ENCODE results near the gene ZNF281.

- TF ChIP-seq, protein P1, sequence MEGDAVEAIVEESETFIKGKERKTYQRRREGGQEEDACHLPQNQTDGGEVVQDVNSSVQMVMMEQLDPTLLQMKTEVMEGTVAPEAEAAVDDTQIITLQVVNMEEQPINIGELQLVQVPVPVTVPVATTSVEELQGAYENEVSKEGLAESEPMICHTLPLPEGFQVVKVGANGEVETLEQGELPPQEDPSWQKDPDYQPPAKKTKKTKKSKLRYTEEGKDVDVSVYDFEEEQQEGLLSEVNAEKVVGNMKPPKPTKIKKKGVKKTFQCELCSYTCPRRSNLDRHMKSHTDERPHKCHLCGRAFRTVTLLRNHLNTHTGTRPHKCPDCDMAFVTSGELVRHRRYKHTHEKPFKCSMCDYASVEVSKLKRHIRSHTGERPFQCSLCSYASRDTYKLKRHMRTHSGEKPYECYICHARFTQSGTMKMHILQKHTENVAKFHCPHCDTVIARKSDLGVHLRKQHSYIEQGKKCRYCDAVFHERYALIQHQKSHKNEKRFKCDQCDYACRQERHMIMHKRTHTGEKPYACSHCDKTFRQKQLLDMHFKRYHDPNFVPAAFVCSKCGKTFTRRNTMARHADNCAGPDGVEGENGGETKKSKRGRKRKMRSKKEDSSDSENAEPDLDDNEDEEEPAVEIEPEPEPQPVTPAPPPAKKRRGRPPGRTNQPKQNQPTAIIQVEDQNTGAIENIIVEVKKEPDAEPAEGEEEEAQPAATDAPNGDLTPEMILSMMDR (IDR thresholded peaks at IDR 0.05; ENCODE audit: low read depth, low read length) = no peak
- TF ChIP-seq EZH2phosphoT487 (IDR thresholded peaks at IDR 0.05; ENCODE audit: low read depth) = no peak
Observed at GRCh38 chr1:200399860-200400259, 10.0 kb downstream of the ZNF281 start.
